GM12875 (cell line): Measurements from ENCODE around the gene ETFRF1.

Experiments
- H3K4me3 ChIP-seq: one replicate; pipeline ENCODE4 v1.5.1; 2011; ENCODE audit warnings: low read depth, low read length, control low read depth
- CTCF ChIP-seq: IDR thresholded peaks from 2 replicates; pipeline ENCODE4 v1.5.1; 2011; ENCODE audit warnings: low read depth, mild to moderate bottlenecking, control low read depth, inconsistent platforms, low read length, moderate library complexity, borderline replicate concordance; ENCODE audit not compliant: insufficient read depth

ETFRF1 gene

GRCh38 chr12:25182765-25183164 is 12.3 kb upstream of the ETFRF1 start:
- no peak overlapping the region for H3K4me3 ChIP-seq
- TF ChIP-seq CTCF, result no peak

GRCh38 chr12:25184132-25184531 is 10.9 kb upstream of the ETFRF1 start:
- no peak for TF ChIP-seq CTCF
- H3K4me3 ChIP-seq, result no peak overlapping the region

- TF ChIP-seq CTCF, result no peak
- H3K4me3 ChIP-seq, result no peak overlapping the region
These were observed 8.8 kb upstream of the ETFRF1 start for GRCh38 chr12:25186038-25186787.

GRCh38 chr12:25186788-25187402 is 8.1 kb upstream of the ETFRF1 start:
- H3K4me3 ChIP-seq, result no peak overlapping the region

GRCh38 chr12:25187781-25188180 is 7.3 kb upstream of the ETFRF1 start:
- no peak for TF ChIP-seq CTCF
- H3K4me3 ChIP-seq, result no peak overlapping the region

More at GRCh38 chr12:25186788-25187402, 8.1 kb upstream of the ETFRF1 start:
- TF ChIP-seq CTCF, result no peak

- no peak overlapping the region for H3K4me3 ChIP-seq
- no peak for TF ChIP-seq CTCF
These were observed 5.4 kb upstream of the ETFRF1 start for GRCh38 chr12:25189656-25190055.

- no peak for TF ChIP-seq CTCF
- H3K4me3 ChIP-seq, result no peak overlapping the region
These were observed 4.2 kb upstream of the ETFRF1 start for GRCh38 chr12:25190793-25191192.
